SH-SY5Y (cell line): ENCODE results near the gene MBNL2.

Source experiments
- GATA2 ChIP-seq: IDR thresholded peaks from 2 replicates; pipeline ENCODE4 v1.6.1; 2011; ENCODE audit warnings: mild to moderate bottlenecking, low read depth, low read length
- GATA3 ChIP-seq: IDR thresholded peaks from 2 replicates; pipeline ENCODE4 v1.6.1; 2011; ENCODE audit warnings: low read depth, mild to moderate bottlenecking, low read length, moderate library complexity

DNA sequence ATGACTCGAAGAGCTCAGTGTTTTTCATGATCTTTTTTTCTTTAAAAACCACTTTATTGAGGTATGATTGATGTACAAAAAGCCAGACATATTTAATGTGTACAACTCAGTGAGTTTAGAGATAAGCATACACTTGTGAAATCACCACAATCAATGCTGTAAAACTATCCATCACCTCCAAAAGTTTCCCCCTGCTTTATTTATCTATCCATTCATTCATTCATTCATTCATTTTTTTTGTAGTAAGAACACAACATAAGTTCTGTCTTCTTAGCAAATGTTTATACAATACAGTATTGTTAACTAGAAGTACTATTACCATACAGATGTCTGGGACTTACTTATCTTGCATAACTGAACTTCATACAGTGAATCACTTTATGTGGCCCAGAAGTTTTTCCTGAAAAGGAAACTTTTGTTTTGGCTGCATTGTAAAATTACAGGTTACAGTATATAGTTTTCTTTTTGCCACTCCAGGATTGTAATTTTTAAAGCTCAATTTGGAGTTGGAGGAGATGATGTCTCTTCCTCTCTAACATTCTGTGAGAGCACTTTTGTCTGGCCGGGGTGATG is 218.6 kb downstream of the MBNL2 start:
- TF ChIP-seq GATA2 (no peak), GATA3 (no peak)
